GM23248 (cell line): ENCODE data around the gene IMPG1. TPM values are rescaled to one million over a fixed set of nuclear protein-coding genes. Genes with fewer than 3 reads are reported as not detected.

Source experiments
- DNase-seq: peaks from one replicate; pipeline ENCODE4 v3.0.0-alpha.2; 2015
- H2AFZ ChIP-seq: fragments of 200-600 bp; sonication (generic); 2 replicates; pipeline ENCODE4 v1.6.1; 2016; ENCODE audit warnings: antibody characterized with exemption
- H3F3A ChIP-seq: fragments of 200-600 bp; sonication (generic); 2 replicates; pipeline ENCODE4 v1.6.1; 2016; ENCODE audit warnings: mild to moderate bottlenecking, antibody characterized with exemption, mixed run types; ENCODE audit not compliant: insufficient read depth
- H3K27ac ChIP-seq: fragments of 200-600 bp; sonication (generic); 2 replicates; pipeline ENCODE4 v1.5.1; 2016; ENCODE audit warnings: mild to moderate bottlenecking
- H3K27me3 ChIP-seq: fragments of 200-600 bp; sonication (generic); replicated peaks from 2 replicates; pipeline ENCODE4 v1.6.1; 2016; ENCODE audit warnings: mild to moderate bottlenecking; ENCODE audit not compliant: insufficient read depth
- H3K36me3 ChIP-seq: fragments of 200-600 bp; sonication (generic); 2 replicates; pipeline ENCODE4 v1.6.1; 2016; ENCODE audit warnings: low read depth, mild to moderate bottlenecking
- H3K4me1 ChIP-seq: fragments of 200-600 bp; sonication (generic); 2 replicates; pipeline ENCODE4 v1.6.1; 2016; ENCODE audit warnings: mild to moderate bottlenecking; ENCODE audit not compliant: insufficient read depth
- H3K4me2 ChIP-seq: fragments of 200-600 bp; sonication (generic); one replicate; pipeline ENCODE4 v1.6.1; 2016; ENCODE audit warnings: mild to moderate bottlenecking; ENCODE audit not compliant: unreplicated experiment
- H3K4me3 ChIP-seq: fragments of 200-600 bp; sonication (generic); 2 replicates; pipeline ENCODE4 v1.5.1; 2016; ENCODE audit warnings: mild to moderate bottlenecking
- H3K79me2 ChIP-seq: fragments of 200-600 bp; sonication (generic); 2 replicates; pipeline ENCODE4 v1.6.1; 2016; ENCODE audit warnings: mild to moderate bottlenecking; ENCODE audit not compliant: insufficient read depth
- H3K9ac ChIP-seq: fragments of 200-600 bp; sonication (generic); 2 replicates; pipeline ENCODE4 v1.6.1; 2016; ENCODE audit warnings: mild to moderate bottlenecking
- H3K9me2 ChIP-seq: fragments of 200-600 bp; sonication (generic); 2 replicates; pipeline ENCODE4 v1.6.1; 2016; ENCODE audit warnings: mixed run types, mild to moderate bottlenecking, moderate library complexity; ENCODE audit not compliant: insufficient read depth
- H3K9me3 ChIP-seq: fragments of 200-600 bp; sonication (generic); one replicate; pipeline ENCODE4 v1.6.1; 2017; ENCODE audit warnings: low read depth
- H4K20me1 ChIP-seq: fragments of 200-600 bp; sonication (generic); 2 replicates; pipeline ENCODE4 v1.6.0; 2016; ENCODE audit not compliant: insufficient read depth
- EZH2 ChIP-seq: fragments of 200-600 bp; sonication (generic); IDR thresholded peaks from 2 replicates; pipeline ENCODE4 v1.6.1; 2018; ENCODE audit warnings: antibody characterized with exemption, mild to moderate bottlenecking; ENCODE audit not compliant: insufficient read depth, poor library complexity, severe bottlenecking
- EZH2phosphoT487 ChIP-seq: fragments of 200-600 bp; sonication (generic); IDR thresholded peaks from 2 replicates; pipeline ENCODE4 v1.6.1; 2018; ENCODE audit warnings: antibody characterized with exemption, moderate library complexity, mild to moderate bottlenecking, low read depth; ENCODE audit not compliant: insufficient read depth
- WGBS, 2 experiments: methylation state at CpG; one replicate each; pipeline ENCODE4 v1.1.6; 2015 to 2017; ENCODE audit warnings: low lambda C conversion rate in 2 of 2, low coverage in 1 of 2; ENCODE audit errors: missing lambda C conversion rate in 2 of 2; 5-methylcytosine and 5-hydroxymethylcytosine counted together
- in situ Hi-C: fragments of 300-500 bp; cut with MboI; formaldehyde crosslinking; loops from 2 replicates; pipeline ENCODE4 v1.15.0; 2020
- polyA plus RNA-seq: library from polyadenylated mRNA; unstranded; fragments of >200 nt; fragmentation: Nextera tagmentation; extraction: Ambion mirVana; gene quantifications from 2 replicates; pipeline ENCODE4 v1.2.1, GENCODE V29; 2016
- total RNA-seq: library from RNA; depleted of rRNA; stranded (reverse); fragments of >200 nt; shearing (Covaris generic); gene quantifications from 2 replicates; pipeline ENCODE4 v1.2.3, GENCODE V29; 2014

The IMPG1 gene
- total and polyA plus RNA-seq, 2 experiments from 2014 or later: not detected

DNA sequence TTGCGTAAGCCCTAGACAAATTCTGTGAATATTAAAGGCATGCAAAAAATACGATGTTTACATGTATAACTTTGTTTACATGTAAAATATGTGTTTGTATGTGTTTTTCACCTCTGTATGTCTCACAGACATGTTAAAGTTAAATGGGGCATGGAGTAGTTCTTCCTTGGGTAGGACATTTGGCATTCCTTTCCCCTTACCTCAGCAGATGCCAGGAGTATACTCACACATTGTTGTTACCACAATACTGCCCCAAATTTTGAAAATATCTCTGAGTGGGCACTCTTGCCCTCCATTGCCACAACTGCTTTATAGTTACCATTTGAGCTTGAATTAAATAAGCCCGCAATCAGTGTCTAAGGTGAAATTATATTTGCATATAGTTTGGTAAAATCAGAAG, 175.9 kb downstream of the IMPG1 start:
- Histone ChIP-seq H3K4me1 (peaks cover 7% of the 10 kb centered on the region; the same call in 1 of the 2 replicates), H3K27ac (no peak overlapping the region), H3F3A (no peaks in the 10 kb centered on the region), H3K27me3 (no peaks in the 10 kb centered on the region), H3K9ac (no peak overlapping the region), H3K79me2 (no peaks in the 10 kb centered on the region), H3K4me3 (no peak overlapping the region), H3K4me2 (no peak overlapping the region), H4K20me1 (no peaks in the 10 kb centered on the region), H3K36me3 (no peaks in the 10 kb centered on the region), H3K9me2 (no peaks in the 10 kb centered on the region), H2AFZ (no peak overlapping the region), H3K9me3 (no peaks in the 10 kb centered on the region)
- no peak for TF ChIP-seq EZH2
- TF ChIP-seq EZH2phosphoT487: no peak
- 64 to 67% methylated on average over 3 of the region's 3 CpGs for WGBS, 2 experiments
- in situ Hi-C loops: no loop called here
- peak; percentile 10 for DNase-seq

GRCh38 chr6:75893776-75894152, 178.7 kb downstream of the IMPG1 start:
- no peaks in the 10 kb centered on the region for H3K36me3 ChIP-seq
- TF ChIP-seq EZH2: no peak
- TF ChIP-seq EZH2phosphoT487: no peak
- no peak overlapping the region for H3K9ac ChIP-seq
- WGBS, 2 experiments: 38 to 57% methylated on average over 2 of the region's 2 CpGs
- H3K4me2 ChIP-seq: no peak overlapping the region
- in situ Hi-C loops: no loop called here
- no peaks in the 10 kb centered on the region for H3K9me2 ChIP-seq
- H2AFZ ChIP-seq: no peak overlapping the region
- peaks cover 7% of the 10 kb centered on the region; the same call in 1 of the 2 replicates for H3K4me1 ChIP-seq
- no peaks in the 10 kb centered on the region for H4K20me1 ChIP-seq
- no peaks in the 10 kb centered on the region for H3K79me2 ChIP-seq
- H3K9me3 ChIP-seq: no peaks in the 10 kb centered on the region
- H3K4me3 ChIP-seq: no peak overlapping the region
- peak; percentile 1 for DNase-seq
- H3F3A ChIP-seq: no peaks in the 10 kb centered on the region
- H3K27me3 ChIP-seq: no peaks in the 10 kb centered on the region
- H3K27ac ChIP-seq: no peak overlapping the region

GRCh38 chr6:75893058-75893775, 179.2 kb downstream of the IMPG1 start:
- Histone ChIP-seq H3K9ac (no peak overlapping the region), H3K9me3 (no peaks in the 10 kb centered on the region), H3K4me1 (peaks cover 7% of the 10 kb centered on the region; the same call in 1 of the 2 replicates), H3K4me2 (no peak overlapping the region), H3K9me2 (no peaks in the 10 kb centered on the region), H3K4me3 (no peak overlapping the region), H3F3A (no peaks in the 10 kb centered on the region), H3K27me3 (no peaks in the 10 kb centered on the region), H3K79me2 (no peaks in the 10 kb centered on the region), H4K20me1 (no peaks in the 10 kb centered on the region), H3K27ac (no peak overlapping the region), H2AFZ (no peak overlapping the region), H3K36me3 (no peaks in the 10 kb centered on the region)
- in situ Hi-C loops: no loop called here
- TF ChIP-seq EZH2phosphoT487 (no peak), EZH2 (no peak)
- 11 to 16% methylated on average over 5 of the region's 5 CpGs for WGBS, 2 experiments
- DNase-seq: peak; percentile 81

- Histone ChIP-seq H3K4me2 (no peak overlapping the region), H3K9me3 (no peaks in the 10 kb centered on the region), H3K9ac (no peak overlapping the region), H3K27ac (no peak overlapping the region), H2AFZ (no peak overlapping the region), H3K27me3 (no peaks in the 10 kb centered on the region), H3K4me1 (peaks cover 7% of the 10 kb centered on the region; the same call in 1 of the 2 replicates), H3K79me2 (no peaks in the 10 kb centered on the region), H3K36me3 (no peaks in the 10 kb centered on the region), H3F3A (no peaks in the 10 kb centered on the region), H3K4me3 (no peak overlapping the region), H3K9me2 (no peaks in the 10 kb centered on the region), H4K20me1 (no peaks in the 10 kb centered on the region)
- in situ Hi-C loops: no loop called here
- no peak for DNase-seq
- TF ChIP-seq EZH2phosphoT487: no peak
- no peak for TF ChIP-seq EZH2
- 98 to 99% methylated on average over 8 of the region's 8 CpGs for WGBS, 2 experiments
Observed at GRCh38 chr6:75892384-75892783, 180.1 kb downstream of the IMPG1 start.

- DNase-seq: no peak
- H3K27ac ChIP-seq: no peak overlapping the region
- no peaks in the 10 kb centered on the region for H4K20me1 ChIP-seq
- H3K27me3 ChIP-seq: no peaks in the 10 kb centered on the region
- no peaks in the 10 kb centered on the region for H3K9me2 ChIP-seq
- TF ChIP-seq EZH2phosphoT487: no peak
- no peak for TF ChIP-seq EZH2
- in situ Hi-C loops: no loop called here
- H3F3A ChIP-seq: 0 out of 2 replicates have a peak, but pooled peaks cover 4% of the 10 kb centered on the region
- H2AFZ ChIP-seq: no peak overlapping the region
- no peak overlapping the region for H3K4me2 ChIP-seq
- H3K79me2 ChIP-seq: no peaks in the 10 kb centered on the region
- peaks cover 9% of the 10 kb centered on the region; the same call in 1 of the 2 replicates for H3K4me1 ChIP-seq
- no peak overlapping the region for H3K9ac ChIP-seq
- H3K36me3 ChIP-seq: peaks cover 14% of the 10 kb centered on the region
- WGBS, 2 experiments: 94 to 95% methylated on average over 2 of the region's 2 CpGs
- no peak overlapping the region for H3K4me3 ChIP-seq
- H3K9me3 ChIP-seq: no peaks in the 10 kb centered on the region
Observed at GRCh38 chr6:75884822-75885221, 187.6 kb downstream of the IMPG1 start.
